GM19395 (cell line): Measurements from ENCODE around the gene C7orf25.

ENCODE experiments used
- ATAC-seq: cut with Tn5 transposase; IDR thresholded peaks from one replicate; pipeline ENCODE4 v1.9.1; 2021; ENCODE audit warnings: mild to moderate bottlenecking, moderate library complexity; ENCODE audit not compliant: unreplicated experiment

The C7orf25 gene

GRCh38 chr7:42880392-42880791, 31.5 kb downstream of the C7orf25 start:
- no peak for ATAC-seq

GRCh38 chr7:42878303-42878702, 33.6 kb downstream of the C7orf25 start:
- ATAC-seq = no peak

GRCh38 chr7:42877862-42878261, 34.0 kb downstream of the C7orf25 start:
- ATAC-seq = no peak

- peak; percentile 92 for ATAC-seq
Measured at GRCh38 chr7:42876182-42877068, 35.4 kb downstream of the C7orf25 start.

- peak; percentile 100 for ATAC-seq
Measured at GRCh38 chr7:42869131-42870020, 42.5 kb downstream of the C7orf25 start.

GRCh38 chr7:42868480-42868879, 43.4 kb downstream of the C7orf25 start:
- no peak for ATAC-seq
